Amniotic stem cell (primary cell): ENCODE data around the gene GHDC.
"Not testable (repeated sequence)": the region's sequence is repeated elsewhere in the genome, so short reads cannot be mapped to it uniquely, and the experiment has no call there.

ENCODE experiments used
- DNase-seq: peaks from one replicate; lab custom pipeline; 2025; lab: John Stamatoyannopoulos, UW

GHDC gene

GRCh38 chr17:42202696-42203095, 8.4 kb upstream of the GHDC start:
- no peak for DNase-seq

- DNase-seq: no peak
Observed at GRCh38 chr17:42202159-42202558, 7.9 kb upstream of the GHDC start.

GRCh38 chr17:42201458-42201772, 7.1 kb upstream of the GHDC start:
- DNase-seq: no peak

- no peak for DNase-seq
Observed at GRCh38 chr17:42200706-42201457, 6.6 kb upstream of the GHDC start.

GRCh38 chr17:42199416-42200011, 5.2 kb upstream of the GHDC start:
- no peak for DNase-seq

- DNase-seq: no peak
Observed at GRCh38 chr17:42198897-42199296, 4.6 kb upstream of the GHDC start.

GRCh38 chr17:42197564-42198156, 3.4 kb upstream of the GHDC start:
- no peak for DNase-seq

GRCh38 chr17:42193216-42193968, 902 bp downstream of the GHDC start:
- DNase-seq: no peak

GRCh38 chr17:42192189-42193126, 1.8 kb downstream of the GHDC start:
- DNase-seq: no peak

- no peak for DNase-seq
Observed at GRCh38 chr17:42191275-42191608, 3.1 kb downstream of the GHDC start.

- no peak for DNase-seq
Observed at GRCh38 chr17:42190491-42191274, 3.6 kb downstream of the GHDC start.

GRCh38 chr17:42189651-42189965, 4.7 kb downstream of the GHDC start:
- no peak for DNase-seq

GRCh38 chr17:42188749-42189650, 5.3 kb downstream of the GHDC start:
- DNase-seq: no peak

GRCh38 chr17:42187833-42188232, 6.5 kb downstream of the GHDC start:
- no peak for DNase-seq

- not testable (repeated sequence) for DNase-seq
Observed at GRCh38 chr17:42186191-42186590, 8.1 kb downstream of the GHDC start.

- DNase-seq: no peak
Observed at GRCh38 chr17:42185621-42185930, 8.7 kb downstream of the GHDC start.

GRCh38 chr17:42184713-42185620, 9.3 kb downstream of the GHDC start, which contains the start of gene HCRT:
TSS of gene HCRT (minus strand) at chr17:42185452. CDS start at chr17:42185365, 87 bp downstream.
- DNase-seq: no peak

- DNase-seq: no peak
Observed at GRCh38 chr17:42183741-42184711, 10.3 kb downstream of the GHDC start.
